Measurements from ENCODE around the gene MYPN.
"Not testable (repeated sequence)": the region's sequence is repeated elsewhere in the genome, so short reads cannot be mapped to it uniquely, and the experiment has no call there.

The MYPN gene

DNA sequence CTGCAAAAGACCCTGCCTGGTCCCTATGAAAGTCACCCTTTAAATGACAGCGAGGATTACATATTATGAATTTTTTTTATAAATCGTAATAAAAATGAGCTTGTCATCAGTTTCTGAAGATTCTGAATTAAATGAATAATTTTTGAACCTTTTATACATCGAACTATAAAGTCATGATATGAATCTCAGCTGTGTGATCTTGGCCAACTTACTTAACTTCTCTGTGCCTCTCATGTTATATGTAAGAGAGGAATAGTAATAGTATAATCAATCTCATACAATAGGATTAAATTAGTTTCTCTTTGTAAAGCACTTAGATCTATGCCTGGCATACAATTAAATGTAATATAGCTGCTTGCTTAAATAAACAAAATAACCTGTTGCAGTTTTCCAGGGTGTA, 127.9 kb downstream of the MYPN start:
- Mint-ChIP-seq H3K4me3 (no peak overlapping the region), H3K4me1 (no peaks in the 10 kb centered on the region), H3K27ac (no peak overlapping the region), H3K9me3 (no peaks in the 10 kb centered on the region), H3K36me3 (ENCODE audit: low read depth) (no peaks in the 10 kb centered on the region), H3K27me3 (ENCODE audit: low read depth) (peaks cover 25% of the 10 kb centered on the region)
- TF ChIP-seq CTCF (IDR thresholded peaks at IDR 0.05; ENCODE audit: unreplicated experiment in 3 of 3): no peak

GRCh38 chr10:68238371-68238770, 129.1 kb downstream of the MYPN start:
- no peak for TF ChIP-seq CTCF (IDR thresholded peaks at IDR 0.05; ENCODE audit: unreplicated experiment in 3 of 3)
- Mint-ChIP-seq H3K27ac (no peak overlapping the region), H3K36me3 (ENCODE audit: low read depth) (no peaks in the 10 kb centered on the region), H3K4me3 (no peak overlapping the region), H3K4me1 (no peaks in the 10 kb centered on the region), H3K9me3 (no peaks in the 10 kb centered on the region), H3K27me3 (ENCODE audit: low read depth) (peaks cover 22% of the 10 kb centered on the region)

GRCh38 chr10:68239069-68239468, 129.8 kb downstream of the MYPN start:
- no peaks in the 10 kb centered on the region for H3K4me1 Mint-ChIP-seq
- peaks cover 16% of the 10 kb centered on the region for H3K27me3 Mint-ChIP-seq (ENCODE audit: low read depth)
- H3K27ac Mint-ChIP-seq: no peak overlapping the region
- no peaks in the 10 kb centered on the region for H3K9me3 Mint-ChIP-seq
- no peak overlapping the region for H3K4me3 Mint-ChIP-seq
- no peaks in the 10 kb centered on the region for H3K36me3 Mint-ChIP-seq (ENCODE audit: low read depth)
- TF ChIP-seq CTCF (IDR thresholded peaks at IDR 0.05; ENCODE audit: unreplicated experiment in 3 of 3): no peak

GRCh38 chr10:68239596-68240150, 130.4 kb downstream of the MYPN start:
- H3K27ac Mint-ChIP-seq: no peak overlapping the region
- H3K36me3 Mint-ChIP-seq (ENCODE audit: low read depth): no peaks in the 10 kb centered on the region
- H3K4me3 Mint-ChIP-seq: no peak overlapping the region
- TF ChIP-seq CTCF (IDR thresholded peaks at IDR 0.05; ENCODE audit: unreplicated experiment in 3 of 3): no peak
- no peaks in the 10 kb centered on the region for H3K9me3 Mint-ChIP-seq
- H3K27me3 Mint-ChIP-seq (ENCODE audit: low read depth): peaks cover 14% of the 10 kb centered on the region
- H3K4me1 Mint-ChIP-seq: no peaks in the 10 kb centered on the region

- no peak overlapping the region for H3K4me3 Mint-ChIP-seq
- TF ChIP-seq CTCF (IDR thresholded peaks at IDR 0.05; ENCODE audit: unreplicated experiment in 3 of 3): no peak
- no peaks in the 10 kb centered on the region for H3K4me1 Mint-ChIP-seq
- H3K36me3 Mint-ChIP-seq (ENCODE audit: low read depth): no peaks in the 10 kb centered on the region
- H3K27me3 Mint-ChIP-seq (ENCODE audit: low read depth): peaks cover 8% of the 10 kb centered on the region
- H3K27ac Mint-ChIP-seq: no peak overlapping the region
- H3K9me3 Mint-ChIP-seq: no peaks in the 10 kb centered on the region
These were observed 132.8 kb downstream of the MYPN start for GRCh38 chr10:68242051-68242450.

GRCh38 chr10:68246397-68246796, 137.1 kb downstream of the MYPN start:
- not testable (repeated sequence) for H3K4me3 Mint-ChIP-seq; H3K36me3 Mint-ChIP-seq (ENCODE audit: low read depth); H3K4me1 Mint-ChIP-seq; H3K27ac Mint-ChIP-seq; H3K9me3 Mint-ChIP-seq
- H3K27me3 Mint-ChIP-seq (ENCODE audit: low read depth): peaks cover 10% of the 10 kb centered on the region
